GM19025 (cell line): ENCODE measurements around the gene ZNF407.

Experiments
- ATAC-seq: cut with Tn5 transposase; IDR thresholded peaks from one replicate; pipeline ENCODE4 v1.9.1; 2021; ENCODE audit warnings: mild to moderate bottlenecking, low read depth, moderate library complexity; ENCODE audit not compliant: unreplicated experiment

ZNF407 gene

GRCh38 chr18:74866577-74866976 is 268.9 kb downstream of the ZNF407 start:
- ATAC-seq = no peak

- no peak for ATAC-seq
Measured at GRCh38 chr18:74868461-74868860, 270.8 kb downstream of the ZNF407 start.

DNA sequence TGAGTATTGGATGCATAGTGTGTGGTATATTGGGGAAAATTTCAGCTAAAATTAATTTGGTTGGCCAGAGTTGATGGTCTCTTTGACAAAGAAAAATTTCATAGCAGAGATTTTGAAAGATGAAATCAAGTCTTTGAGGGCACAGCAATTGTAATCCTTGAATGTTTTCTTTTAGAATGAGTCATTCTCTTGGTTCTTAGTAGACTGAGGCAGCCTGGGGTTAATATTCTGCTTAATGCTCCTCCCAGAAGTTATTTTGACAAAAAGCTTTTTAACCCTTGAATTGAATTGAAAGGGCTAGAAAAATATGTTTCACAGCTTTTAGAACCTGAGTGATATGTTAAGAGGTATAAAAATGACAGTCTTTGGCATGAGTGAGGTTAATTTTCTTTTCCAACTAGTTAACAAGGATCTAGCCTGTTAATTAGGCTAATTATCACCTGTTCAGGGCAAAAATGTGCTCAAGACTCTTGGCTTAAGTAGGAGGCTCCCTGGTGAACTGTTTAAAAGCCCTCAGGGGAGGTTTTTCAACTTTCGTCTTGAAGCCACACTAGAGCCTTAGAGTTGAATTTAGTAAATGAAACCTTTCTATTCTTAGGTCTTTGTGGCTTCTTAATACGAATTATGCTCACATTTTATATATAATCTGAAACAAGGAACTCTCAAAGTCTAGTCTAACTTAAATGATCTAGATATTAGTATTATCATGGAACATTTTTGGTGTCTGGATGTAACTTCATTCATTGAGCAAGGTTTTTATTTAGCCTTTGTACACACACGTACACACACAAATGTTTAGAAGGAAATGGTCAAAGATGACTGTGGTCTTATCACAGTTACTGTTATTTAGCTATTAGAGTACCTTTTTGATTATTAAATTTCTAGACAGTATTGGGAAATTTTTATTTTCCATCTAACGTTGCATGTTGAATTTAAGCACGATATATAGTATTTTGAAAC is 272.5 kb downstream of the ZNF407 start:
- ATAC-seq = peak; percentile 88

- no peak for ATAC-seq
Measured at GRCh38 chr18:74870950-74871349, 273.3 kb downstream of the ZNF407 start.

DNA sequence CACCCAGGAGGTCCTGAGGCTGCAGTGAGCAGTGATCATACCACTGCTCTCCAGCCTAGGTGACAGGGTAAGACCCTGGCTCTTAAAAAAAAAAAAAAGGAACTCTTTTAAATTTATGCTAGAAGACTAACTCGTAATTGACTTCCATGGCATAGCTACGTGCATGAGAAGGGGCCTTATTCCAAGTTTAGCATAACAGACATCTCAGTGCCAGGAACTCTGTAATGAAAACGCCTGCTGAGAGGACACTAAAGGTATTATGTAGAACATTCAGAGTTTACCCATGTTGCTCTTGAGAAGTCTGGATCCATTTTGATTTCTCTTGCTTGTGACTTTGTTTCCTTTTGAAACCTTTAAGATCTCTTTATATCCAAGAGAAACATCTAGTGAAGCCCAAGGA is 276.0 kb downstream of the ZNF407 start:
- no peak for ATAC-seq

DNA sequence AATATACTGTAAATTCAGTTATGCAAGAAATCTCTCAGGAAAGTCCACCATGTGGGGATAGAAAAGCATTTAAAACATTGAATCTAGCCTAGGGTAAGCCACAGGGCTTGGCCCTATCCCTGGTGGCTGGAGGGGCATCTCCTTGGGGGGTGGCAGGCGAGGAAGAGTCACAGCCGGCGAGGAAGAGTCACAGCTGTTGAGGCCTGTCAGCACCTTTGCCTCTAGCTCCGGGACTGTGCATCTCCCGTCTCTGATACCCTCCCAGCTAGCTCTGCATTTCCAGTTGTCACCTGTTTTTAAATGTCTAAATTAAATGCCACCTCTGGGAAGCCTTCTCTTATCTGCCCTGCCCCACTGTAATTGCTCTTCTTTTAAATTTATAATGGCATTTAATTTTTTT is 276.7 kb downstream of the ZNF407 start:
- ATAC-seq = no peak

DNA sequence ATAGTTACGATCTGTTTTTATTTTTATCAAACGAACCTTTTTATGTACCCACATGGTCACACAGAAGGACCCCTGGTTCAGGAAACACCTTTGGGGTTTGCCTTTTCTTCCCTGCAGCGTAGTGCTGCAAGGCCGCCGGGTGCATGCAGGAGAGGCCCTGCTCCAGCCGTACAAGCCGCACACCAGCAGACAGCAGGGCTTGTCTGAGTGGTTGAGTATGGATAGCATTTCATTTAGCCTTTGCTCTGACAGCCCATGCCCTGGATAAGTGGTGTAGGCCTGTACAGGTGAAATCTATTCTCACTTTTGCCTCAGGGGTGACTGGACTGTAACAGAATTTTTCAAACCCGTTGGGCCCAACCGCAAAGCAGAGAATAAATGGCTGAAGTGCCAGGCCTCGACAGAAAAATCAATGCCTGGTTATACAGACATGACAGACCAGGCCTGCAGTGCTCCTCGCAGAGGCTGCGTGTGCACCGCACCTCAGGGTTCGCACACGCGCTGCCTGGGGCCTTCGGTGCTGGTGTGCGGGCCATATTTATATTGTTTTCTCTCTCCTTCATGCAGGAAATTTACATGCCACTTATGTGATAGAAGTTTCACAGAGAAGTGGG is 279.1 kb downstream of the ZNF407 start:
- no peak for ATAC-seq

DNA sequence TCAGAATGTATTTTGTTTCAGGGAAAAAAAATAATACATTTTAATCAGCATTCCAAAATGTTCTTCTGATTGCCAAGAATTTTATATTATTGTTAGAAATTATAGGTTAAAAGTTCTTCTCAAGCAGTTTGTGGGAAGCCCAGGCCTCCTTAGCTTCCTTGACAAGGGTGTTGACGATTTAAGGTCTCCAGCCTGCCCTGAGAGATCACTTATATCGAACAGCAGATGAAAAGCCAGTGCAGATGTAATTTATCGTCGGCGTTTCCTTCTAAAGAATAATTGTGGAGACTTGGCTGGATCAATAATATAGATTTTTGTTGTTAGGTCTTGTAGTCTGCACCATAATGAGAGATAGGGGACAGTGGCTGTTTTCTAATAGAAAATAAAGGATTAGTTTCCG is 280.6 kb downstream of the ZNF407 start:
- no peak for ATAC-seq

DNA sequence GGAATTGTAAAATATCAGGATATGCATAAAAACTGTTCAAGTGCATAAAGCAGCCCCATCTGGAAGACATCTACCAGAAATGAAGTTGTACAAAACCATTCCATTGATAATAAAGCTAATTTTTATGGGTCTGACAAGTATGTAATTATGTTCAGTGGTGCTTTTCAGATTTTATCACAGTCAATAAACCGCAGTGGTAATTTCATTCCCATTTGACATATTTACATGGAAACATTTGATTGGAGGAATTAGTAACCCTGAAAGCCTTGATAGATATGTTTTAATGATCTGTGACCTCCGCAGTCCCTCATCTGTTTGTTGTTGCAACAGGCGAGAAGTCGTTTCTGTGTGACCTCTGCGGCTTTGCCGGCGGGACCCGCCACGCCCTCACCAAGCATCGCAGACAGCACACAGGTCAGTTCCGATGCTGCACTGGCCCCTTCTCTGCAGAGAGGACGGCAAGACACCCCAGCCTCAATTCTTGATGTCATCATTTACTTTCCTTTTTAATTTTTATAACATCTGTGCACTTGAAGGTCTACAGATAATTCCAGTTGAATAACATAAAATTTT is 283.1 kb downstream of the ZNF407 start:
- no peak for ATAC-seq

DNA sequence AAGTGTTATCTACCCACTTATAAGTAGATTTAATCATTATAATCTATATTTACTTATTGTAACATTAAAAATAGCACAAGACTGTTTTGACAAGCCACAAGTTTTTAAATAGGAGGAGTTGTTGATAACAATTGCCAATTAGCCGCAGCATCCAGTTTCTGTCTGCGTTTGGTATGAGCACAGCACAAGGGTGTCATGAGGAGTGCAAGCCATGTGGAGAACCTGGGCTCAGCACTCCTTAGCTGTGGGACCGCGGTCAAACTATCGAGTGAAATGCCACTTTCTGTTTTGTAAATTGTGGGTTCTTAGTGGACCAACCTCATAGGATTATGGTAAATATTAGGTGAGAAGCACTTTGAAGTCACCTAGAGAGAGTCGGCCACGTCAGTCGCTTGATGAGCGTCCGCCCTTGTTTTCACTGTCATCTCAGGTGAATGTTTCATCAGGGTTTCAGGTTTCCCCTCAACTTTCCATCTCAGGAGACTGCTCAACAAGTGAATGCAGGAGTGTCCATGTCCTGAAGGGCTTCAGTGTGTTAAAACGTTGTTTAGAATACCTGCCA is 294.5 kb downstream of the ZNF407 start:
- no peak for ATAC-seq

DNA sequence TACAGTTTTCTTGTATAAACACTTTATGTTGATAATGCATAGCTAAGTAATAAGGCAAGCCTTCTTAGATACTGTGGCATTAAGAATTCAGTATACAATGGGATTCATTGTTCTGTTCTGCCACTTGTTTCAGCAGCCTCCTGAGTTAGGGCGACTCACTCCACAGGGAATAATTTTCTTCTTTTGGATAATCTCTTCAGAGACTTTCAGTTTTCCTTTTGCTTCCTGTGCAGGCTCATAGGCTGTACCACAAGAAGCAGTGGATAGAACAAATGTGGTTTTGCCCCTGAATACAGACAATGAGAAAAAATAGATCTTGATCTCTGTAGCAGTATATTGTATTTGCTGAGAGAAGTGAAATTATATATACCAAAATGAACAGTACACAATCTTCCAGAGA is 298.0 kb downstream of the ZNF407 start:
- ATAC-seq = no peak

- peak; percentile 80 for ATAC-seq
Measured at GRCh38 chr18:74896390-74896991, 298.8 kb downstream of the ZNF407 start.

GRCh38 chr18:74897971-74898657 is 300.4 kb downstream of the ZNF407 start:
- ATAC-seq = no peak

DNA sequence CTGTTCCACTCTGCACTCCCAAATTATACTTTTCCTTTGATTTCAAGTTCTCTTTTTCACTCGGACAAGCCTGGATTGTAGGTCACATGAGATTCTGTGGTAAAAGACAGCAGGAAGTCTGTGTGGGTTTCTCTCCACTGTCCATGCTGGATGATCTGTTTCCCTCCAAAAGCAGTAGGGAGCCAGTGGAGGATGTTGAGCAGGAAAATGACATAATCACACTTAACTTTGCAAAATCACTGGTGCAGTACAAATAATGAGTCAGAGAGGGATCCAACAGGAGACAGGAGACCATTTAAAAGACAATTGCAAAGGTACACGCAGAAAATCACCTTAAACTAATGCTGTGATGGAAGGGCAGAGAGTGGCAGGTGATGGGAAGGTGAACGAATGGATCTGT is 301.3 kb downstream of the ZNF407 start:
- ATAC-seq = no peak

- ATAC-seq = no peak
Measured at GRCh38 chr18:74899554-74899953, 301.9 kb downstream of the ZNF407 start.

DNA sequence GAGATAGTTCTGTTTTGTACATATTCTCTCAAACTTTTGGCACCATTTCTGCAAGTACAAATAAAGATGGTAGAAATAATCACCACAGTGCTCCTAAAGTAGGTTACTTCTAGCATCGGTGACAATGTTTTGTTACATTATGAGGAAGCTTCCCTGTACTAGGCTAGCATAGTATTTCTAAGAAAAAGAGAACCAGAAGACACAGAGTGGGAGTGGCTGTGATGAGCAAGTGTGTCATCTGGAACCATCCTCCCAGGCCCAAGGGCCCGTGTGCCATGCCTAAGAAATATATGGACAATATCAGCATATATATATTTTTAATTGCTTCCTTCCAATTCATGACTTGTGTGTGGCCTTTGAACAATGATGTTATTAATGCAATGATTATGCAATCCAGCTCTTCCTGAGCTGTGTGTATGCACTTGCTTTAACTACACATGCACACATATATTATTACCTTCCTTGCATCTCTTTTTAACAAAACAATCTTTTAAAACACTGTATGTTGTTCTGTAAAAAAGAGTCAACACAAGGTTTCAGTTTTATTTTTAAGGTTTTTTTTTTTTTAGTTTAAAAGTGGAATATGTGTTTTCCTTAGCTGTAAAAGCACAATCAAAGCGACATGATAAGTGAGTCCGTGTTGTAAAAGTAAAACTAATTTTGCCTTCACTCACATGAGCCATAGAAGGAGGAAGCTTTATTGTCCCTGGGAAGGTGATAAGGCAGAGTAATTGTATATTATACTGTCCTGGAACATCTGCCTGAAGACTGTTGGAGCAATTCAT is 303.9 kb downstream of the ZNF407 start:
- ATAC-seq = no peak

DNA sequence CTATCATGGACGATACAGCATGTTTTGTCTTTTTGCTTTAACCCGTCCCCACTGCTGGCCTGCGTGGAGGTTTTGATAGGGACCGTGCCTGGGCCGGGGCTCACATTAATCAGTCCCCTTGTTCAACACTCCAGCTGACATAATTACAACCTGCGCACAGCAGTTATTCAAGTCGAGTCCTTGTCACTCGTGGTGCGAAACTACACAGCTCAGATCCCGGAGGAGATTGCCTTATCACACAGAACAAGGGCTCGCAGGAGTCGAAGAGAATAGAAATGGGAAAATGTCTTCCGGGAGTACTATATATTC is 304.4 kb downstream of the ZNF407 start:
- ATAC-seq = no peak

DNA sequence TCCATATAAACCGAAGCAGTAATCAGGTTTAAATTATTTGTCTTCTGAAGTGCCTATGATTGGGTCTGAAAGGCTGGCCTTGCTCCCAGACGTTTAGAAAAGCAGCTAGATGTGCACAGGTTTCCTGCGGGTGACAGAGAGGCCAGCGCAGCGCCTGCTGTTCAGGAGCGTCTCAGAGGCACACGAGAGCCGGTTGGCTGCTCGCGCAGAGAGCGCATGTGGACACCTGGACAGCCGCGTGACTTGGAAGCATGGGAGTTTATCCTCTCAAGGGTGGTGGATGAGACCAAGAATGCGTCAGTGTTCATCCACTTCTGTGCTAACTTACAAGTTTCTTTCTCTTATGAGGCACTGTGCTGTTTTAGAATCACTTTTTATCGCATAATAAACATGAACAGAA is 307.6 kb downstream of the ZNF407 start:
- no peak for ATAC-seq

- no peak for ATAC-seq
Measured at GRCh38 chr18:74906184-74906583, 308.5 kb downstream of the ZNF407 start.
